Activated CD8-positive, alpha-beta memory T cell treated with anti-CD3 and anti-CD28 coated beads for 4 hours (primary cell): ENCODE results near the gene AQP3.
"Not testable (repeated sequence)": the region's sequence is repeated elsewhere in the genome, so short reads cannot be mapped to it uniquely, and the experiment has no call there.

Experiments
- DNase-seq, 2 donors: peaks; one replicate each; pipeline ENCODE4 v3.0.0-alpha.2; 2020; ENCODE audit warnings: low read depth in 2 of 2

The AQP3 gene

GRCh38 chr9:33446946-33447798 lies at the start of gene AQP3:
AQP3 (minus strand) TSS chr9:33447593; CDS start chr9:33447530, 63 bp downstream.
- DNase-seq = peak; percentile 38 to 44

GRCh38 chr9:33493819-33494218 lies 46.4 kb upstream of the AQP3 start:
- DNase-seq = not testable (repeated sequence)

- no peak for DNase-seq
These were observed 41.7 kb upstream of the AQP3 start for GRCh38 chr9:33489066-33489465.

DNA sequence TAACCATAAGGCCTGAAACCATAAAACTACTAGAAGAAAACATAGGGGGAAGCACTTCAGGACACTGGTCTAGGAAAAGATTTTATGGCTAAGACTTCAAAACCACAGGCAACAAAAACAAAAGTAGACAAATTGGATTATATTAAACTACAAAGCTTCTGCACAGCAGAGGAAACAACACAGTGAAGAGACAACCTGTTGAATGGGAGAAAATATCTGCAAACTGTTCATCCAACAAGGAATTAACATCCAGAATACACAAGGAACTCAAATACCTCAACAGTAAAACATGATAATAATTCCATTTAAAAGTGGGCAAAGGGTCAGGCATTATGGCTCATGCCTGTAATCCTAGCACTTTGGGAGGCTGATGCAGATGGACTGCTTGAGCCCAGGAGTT lies 37.9 kb upstream of the AQP3 start:
- DNase-seq = not testable (repeated sequence)

DNA sequence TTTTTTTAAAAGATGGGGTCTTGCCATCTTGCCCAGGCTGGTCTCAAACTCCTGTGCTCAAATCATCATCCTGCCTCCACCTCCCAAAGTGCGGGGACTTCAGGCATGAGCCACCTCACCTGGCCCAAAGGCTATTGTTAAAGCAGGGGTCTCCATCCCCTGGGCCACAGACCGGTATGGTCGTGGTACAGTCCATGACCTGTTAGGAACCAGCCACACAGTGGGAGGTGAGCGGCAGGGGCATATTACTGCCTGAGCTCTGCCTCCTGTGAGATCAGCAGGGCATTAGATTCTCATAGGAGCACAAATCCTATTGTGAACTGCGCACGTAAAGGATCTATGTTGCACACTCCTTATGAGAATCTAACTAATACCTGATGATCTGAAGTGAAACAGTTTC lies 33.6 kb upstream of the AQP3 start:
- no peak for DNase-seq

- no peak for DNase-seq
These were observed 32.7 kb upstream of the AQP3 start for GRCh38 chr9:33480106-33480505.

- DNase-seq = no peak
These were observed 29.1 kb upstream of the AQP3 start for GRCh38 chr9:33476503-33476902.

GRCh38 chr9:33475357-33475756 lies 28.0 kb upstream of the AQP3 start:
- DNase-seq = no peak

DNA sequence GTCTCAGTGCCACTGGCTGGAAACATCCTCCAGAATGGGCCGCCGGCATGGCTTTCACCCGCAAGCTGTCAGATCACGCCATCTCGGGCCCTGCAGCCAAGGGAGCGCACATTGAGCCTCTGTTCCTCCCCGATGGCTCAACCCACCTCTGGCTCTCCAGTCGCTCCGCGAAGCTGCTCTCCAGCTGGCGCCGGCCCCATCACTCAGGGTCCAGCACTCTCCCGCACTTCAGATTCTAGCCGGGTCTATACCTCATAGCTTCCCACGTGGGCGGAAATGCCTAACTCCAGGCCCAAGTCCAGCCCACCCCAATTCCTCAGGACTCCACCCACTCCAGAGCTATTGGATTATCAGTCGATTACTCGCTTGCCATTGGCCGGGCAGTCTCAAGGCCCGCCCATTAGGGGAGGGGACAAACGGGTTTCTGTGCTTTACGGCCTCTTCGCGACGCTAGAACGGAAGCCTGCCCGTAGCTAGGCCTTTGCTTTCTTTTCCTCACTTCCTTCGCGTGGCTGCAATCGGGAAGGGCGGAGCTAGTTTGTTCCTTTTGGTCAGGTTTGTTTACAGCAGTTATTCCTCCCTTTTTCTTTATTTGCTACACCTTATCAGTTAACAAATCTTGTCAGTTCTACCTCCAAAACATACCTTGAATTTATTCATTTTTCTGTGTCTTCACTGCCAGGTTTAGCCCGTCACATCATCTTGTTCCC lies 26.4 kb upstream of the AQP3 start, which contains the start of gene NOL6:
NOL6 (minus strand) TSS at position 282 of the 710 bp plus-strand sequence; CDS start at position 200, 82 bp downstream.
- DNase-seq = peak; percentile 95 to 97

GRCh38 chr9:33472881-33473615 lies 25.7 kb upstream of the AQP3 start:
- DNase-seq = no peak

DNA sequence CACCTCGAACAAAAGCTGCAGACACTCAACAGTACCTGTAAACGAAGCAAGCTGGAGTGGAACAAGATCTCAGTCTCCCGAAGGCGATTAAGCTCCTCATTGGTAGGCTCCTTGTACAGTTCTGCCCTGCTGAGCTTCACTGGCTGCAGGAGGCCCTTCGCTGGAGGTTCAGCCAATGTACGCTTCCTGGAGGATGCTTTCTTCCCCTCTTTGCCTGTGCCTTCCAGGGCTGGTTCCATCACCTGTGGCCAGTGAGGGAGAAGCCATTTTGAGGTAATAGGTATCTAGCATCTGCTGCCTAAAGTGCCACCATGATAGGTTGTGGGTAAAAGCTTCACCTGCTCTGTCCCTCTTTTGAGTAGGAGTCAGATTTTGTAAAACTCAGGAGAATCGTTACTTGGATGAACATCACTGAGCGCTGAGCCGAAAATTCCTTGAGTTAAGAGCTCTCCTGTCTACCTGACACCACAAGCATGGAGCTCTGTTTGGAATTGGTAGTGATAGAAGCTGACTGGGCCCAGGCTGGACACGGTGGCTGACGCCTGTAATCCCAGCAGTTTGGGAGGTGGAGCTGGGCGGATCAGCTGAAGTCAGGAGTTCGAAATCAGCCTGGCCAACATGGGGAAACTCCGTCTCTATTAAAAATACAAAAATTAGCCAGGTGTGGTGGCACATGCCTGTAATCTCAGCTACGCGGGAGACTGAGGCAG lies 24.9 kb upstream of the AQP3 start:
- no peak for DNase-seq

GRCh38 chr9:33471361-33471760 lies 24.0 kb upstream of the AQP3 start:
- no peak for DNase-seq

DNA sequence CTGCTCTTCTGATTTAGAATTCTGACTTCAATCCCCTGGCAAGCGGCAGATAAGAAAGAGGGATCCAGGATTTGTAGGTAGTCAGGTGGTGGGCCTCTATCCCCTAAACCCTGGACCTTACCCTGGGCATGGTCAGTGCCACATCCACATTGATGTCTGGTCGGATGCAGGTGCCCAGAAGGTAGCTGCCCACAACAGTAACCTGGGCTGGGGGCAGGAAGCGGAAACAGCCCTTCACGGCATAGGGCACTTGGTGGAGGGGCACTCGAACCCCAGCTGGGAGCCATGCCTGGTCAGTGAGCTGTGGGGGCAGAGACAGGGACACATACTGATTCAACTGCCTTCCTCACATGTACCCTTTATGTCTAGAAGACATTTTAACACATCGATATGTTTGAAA lies 22.5 kb upstream of the AQP3 start:
- DNase-seq = no peak

- no peak for DNase-seq
These were observed 21.6 kb upstream of the AQP3 start for GRCh38 chr9:33468797-33469621.

- no peak for DNase-seq
These were observed 20.9 kb upstream of the AQP3 start for GRCh38 chr9:33468215-33468730.

DNA sequence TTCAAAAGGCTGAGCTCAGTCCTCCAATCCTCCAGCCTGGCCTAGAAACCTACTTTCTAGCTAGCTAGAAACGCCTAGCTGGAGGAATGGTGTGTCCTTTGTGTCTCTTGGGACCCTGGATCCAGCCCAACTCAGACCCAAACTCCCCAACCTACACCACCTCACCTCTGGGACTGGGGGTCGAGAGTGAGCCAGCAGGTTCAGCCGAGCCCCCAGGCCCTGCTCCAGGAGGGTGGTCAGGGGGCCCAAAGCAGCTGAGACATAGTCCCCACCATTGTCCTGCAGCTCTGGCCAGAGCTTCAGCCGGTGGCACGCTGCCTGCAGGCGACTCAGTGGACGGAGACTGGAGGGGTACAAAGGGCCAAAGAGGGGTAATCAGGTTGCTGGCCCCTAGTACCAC lies 20.1 kb upstream of the AQP3 start:
- no peak for DNase-seq

DNA sequence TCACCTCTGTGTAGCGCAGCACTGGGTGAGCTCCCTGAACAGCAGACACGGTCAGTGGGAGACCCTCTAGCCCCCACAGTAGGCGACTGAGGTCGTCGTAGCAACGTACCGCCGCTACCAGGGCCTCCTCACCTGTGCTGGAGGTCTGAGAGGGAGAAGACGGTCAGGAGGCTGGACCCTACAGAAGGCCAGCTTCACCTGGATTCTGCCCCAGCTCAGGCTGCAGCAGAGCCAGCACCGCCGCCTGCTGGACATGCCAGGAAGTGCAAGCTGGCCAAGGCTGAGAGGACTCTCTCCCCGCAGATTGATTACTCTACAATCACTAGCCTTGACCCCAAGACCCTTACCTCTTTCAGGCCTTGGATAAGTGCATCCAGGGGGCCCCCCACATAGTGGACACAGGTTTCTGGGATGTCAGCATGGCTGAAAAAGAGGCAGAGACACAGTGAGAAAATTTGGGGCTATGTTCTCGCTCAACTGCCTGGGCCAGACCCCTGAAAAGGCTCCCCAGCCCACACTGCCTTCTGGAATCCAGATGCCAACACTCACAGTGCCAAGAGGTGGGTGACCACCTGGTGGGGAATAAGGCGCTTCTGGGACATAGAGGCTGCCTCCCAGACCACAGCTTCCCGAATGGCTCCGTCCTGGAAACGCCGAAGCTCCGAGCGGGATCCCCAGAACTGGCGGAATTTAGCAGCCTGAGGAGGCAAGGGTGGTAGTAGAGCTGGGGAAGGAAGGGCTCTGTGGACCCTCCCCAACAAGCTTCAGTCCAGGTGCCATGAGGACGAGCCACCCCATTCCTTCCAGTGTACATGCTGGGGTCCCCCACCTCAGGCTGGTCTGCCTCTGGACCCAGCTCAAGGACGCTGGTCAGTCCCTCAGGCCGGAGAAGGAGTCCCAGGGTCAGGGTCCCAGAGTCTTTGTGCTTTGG lies 19.4 kb upstream of the AQP3 start:
- DNase-seq = peak; percentile 36 to 51

- no peak for DNase-seq
These were observed 18.5 kb upstream of the AQP3 start for GRCh38 chr9:33465596-33466564.
